Measurements from ENCODE around the gene OXTR.

GRCh38 chr3:8702560-8702959 lies 66.9 kb downstream of the OXTR start:
- TF ChIP-seq POLR2AphosphoS5 (IDR thresholded peaks at IDR 0.05; ENCODE audit: low read depth, low read length), result no peak
- TF ChIP-seq SIN3A (IDR thresholded peaks at IDR 0.05; ENCODE audit: borderline replicate concordance, insufficient read depth, low read length), result no peak
